Measurements from ENCODE around the gene DIDO1.

DNA sequence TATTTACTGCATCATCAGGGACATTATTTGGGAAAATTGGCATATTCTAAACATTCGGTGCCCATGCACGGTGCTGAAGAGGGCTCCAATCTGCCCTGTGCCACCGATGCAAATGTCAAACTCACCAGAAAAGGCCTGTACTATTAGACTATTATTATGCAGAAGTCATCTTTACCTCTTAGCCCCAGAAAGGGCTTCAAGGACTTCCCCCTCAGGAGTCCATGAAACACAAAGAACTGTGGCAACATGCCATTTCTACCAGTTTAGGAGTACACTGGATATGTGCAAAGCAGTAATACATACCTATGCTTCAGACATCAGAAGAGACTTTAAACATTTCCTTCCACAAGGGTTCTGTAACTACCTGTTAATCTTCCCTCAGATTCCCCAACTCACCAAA lies 8.6 kb downstream of the DIDO1 start:
- TF ChIP-seq SIN3A (IDR thresholded peaks at IDR 0.05; ENCODE audit: borderline replicate concordance, insufficient read depth, low read length): no peak
- TF ChIP-seq POLR2AphosphoS5 (IDR thresholded peaks at IDR 0.05; ENCODE audit: low read depth, low read length): no peak
- TF ChIP-seq, protein P1, sequence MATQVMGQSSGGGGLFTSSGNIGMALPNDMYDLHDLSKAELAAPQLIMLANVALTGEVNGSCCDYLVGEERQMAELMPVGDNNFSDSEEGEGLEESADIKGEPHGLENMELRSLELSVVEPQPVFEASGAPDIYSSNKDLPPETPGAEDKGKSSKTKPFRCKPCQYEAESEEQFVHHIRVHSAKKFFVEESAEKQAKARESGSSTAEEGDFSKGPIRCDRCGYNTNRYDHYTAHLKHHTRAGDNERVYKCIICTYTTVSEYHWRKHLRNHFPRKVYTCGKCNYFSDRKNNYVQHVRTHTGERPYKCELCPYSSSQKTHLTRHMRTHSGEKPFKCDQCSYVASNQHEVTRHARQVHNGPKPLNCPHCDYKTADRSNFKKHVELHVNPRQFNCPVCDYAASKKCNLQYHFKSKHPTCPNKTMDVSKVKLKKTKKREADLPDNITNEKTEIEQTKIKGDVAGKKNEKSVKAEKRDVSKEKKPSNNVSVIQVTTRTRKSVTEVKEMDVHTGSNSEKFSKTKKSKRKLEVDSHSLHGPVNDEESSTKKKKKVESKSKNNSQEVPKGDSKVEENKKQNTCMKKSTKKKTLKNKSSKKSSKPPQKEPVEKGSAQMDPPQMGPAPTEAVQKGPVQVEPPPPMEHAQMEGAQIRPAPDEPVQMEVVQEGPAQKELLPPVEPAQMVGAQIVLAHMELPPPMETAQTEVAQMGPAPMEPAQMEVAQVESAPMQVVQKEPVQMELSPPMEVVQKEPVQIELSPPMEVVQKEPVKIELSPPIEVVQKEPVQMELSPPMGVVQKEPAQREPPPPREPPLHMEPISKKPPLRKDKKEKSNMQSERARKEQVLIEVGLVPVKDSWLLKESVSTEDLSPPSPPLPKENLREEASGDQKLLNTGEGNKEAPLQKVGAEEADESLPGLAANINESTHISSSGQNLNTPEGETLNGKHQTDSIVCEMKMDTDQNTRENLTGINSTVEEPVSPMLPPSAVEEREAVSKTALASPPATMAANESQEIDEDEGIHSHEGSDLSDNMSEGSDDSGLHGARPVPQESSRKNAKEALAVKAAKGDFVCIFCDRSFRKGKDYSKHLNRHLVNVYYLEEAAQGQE (IDR thresholded peaks at IDR 0.05; ENCODE audit: insufficient read depth in 1 of 2, low read depth in 2 of 2, low read length in 2 of 2): no peak
- no peak for TF ChIP-seq TAF1 (IDR thresholded peaks at IDR 0.05; ENCODE audit: borderline replicate concordance, insufficient read depth, low read length)
- no peak for TF ChIP-seq FOXP2 (optimal IDR thresholded peaks at IDR 0.05; ENCODE audit: borderline replicate concordance, extremely low read depth, extremely low read length, insufficient read depth)
